GM12878 (cell line): ENCODE data around the gene TNFSF15. TPM values are rescaled to one million over a fixed set of nuclear protein-coding genes. Genes with fewer than 3 reads are reported as not detected.

Experiments
- ATAC-seq: fragments of 200-7000 bp; cut with Tn5 transposase; 3 replicates; pipeline ENCODE4 v1.9.1; 2020; ENCODE audit warnings: mild to moderate bottlenecking, moderate library complexity
- BruUV-seq: library from RNA; stranded (reverse); fragments of 400-500 nt; replicated peaks from 2 replicates; lab custom pipeline; 2021; lab: Mats Ljungman, UMichigan
- CTCF ChIA-PET: fragments of 300-600 bp; sonication (Branson Sonifier 250); formaldehyde crosslinking; extraction: SDS; loops from one replicate; lab custom pipeline; 2021; ENCODE audit warnings: inconsistent platforms; lab: Yijun Ruan, JAX
- POLR2A ChIA-PET: fragments of 350-600 bp; formaldehyde crosslinking; extraction: SDS; loops from one replicate; lab custom pipeline; 2021; ENCODE audit warnings: inconsistent platforms; lab: Charles Lee
- RAD21 ChIA-PET: fragments of 300-600 bp; sonication (Branson Sonifier 250); formaldehyde crosslinking; loops from one replicate; lab custom pipeline; 2023; ENCODE audit warnings: antibody characterized with exemption; ENCODE audit not compliant: unreplicated experiment; lab: Charles Lee
- SMC1A ChIA-PET: fragments of 300-600 bp; sonication (Branson Sonifier 250); formaldehyde crosslinking; loops from one replicate; lab custom pipeline; 2023; ENCODE audit not compliant: unreplicated experiment, uncharacterized antibody; lab: Charles Lee
- DNase-seq: peaks from one replicate; pipeline ENCODE4 v3.0.0-alpha.2; 2011; ENCODE audit warnings: low read depth, low spot score
- FAIRE-seq: peaks from 3 replicates; lab custom pipeline; 2011; peaks lifted over from hg19 to GRCh38; lab: Jason Lieb, UNC
- H2AFZ ChIP-seq: 2 replicates; pipeline ENCODE4 v1.6.0; 2011; ENCODE audit warnings: low read depth, low read length, control low read depth; ENCODE audit not compliant: control insufficient read depth
- H3K27ac ChIP-seq: 2 replicates; pipeline ENCODE4 v1.5.1; 2011; ENCODE audit warnings: control low read depth; ENCODE audit not compliant: control insufficient read depth, insufficient read depth
- H3K27me3 ChIP-seq, 2 experiments: replicated peaks in 1 of 2; 2 replicates each; pipeline versions ENCODE4 v1.6.0 to v1.6.1; 2011; ENCODE audit warnings: low read length in 1 of 2; ENCODE audit not compliant: control insufficient read depth in 2 of 2, insufficient read depth in 2 of 2
- H3K36me3 ChIP-seq, 2 experiments: 2 replicates each; pipeline ENCODE4 v1.5.1; 2011; ENCODE audit warnings: low read length in 1 of 2; ENCODE audit not compliant: control insufficient read depth in 2 of 2, insufficient read depth in 2 of 2
- H3K4me1 ChIP-seq: 2 replicates; pipeline ENCODE4 v1.6.1; 2011; ENCODE audit warnings: mild to moderate bottlenecking, low read length, moderate library complexity, mixed read lengths; ENCODE audit not compliant: control insufficient read depth, insufficient read depth
- H3K4me2 ChIP-seq: 2 replicates; pipeline ENCODE4 v1.6.0; 2011; ENCODE audit warnings: control low read depth; ENCODE audit not compliant: control insufficient read depth, insufficient read depth
- H3K4me3 ChIP-seq: fragments of 200-600 bp; sonication (generic); 2 replicates; pipeline ENCODE4 v1.5.1; 2016
- H3K79me2 ChIP-seq: 2 replicates; pipeline ENCODE4 v1.6.0; 2011; ENCODE audit warnings: low read length; ENCODE audit not compliant: control insufficient read depth, insufficient read depth
- H3K9ac ChIP-seq: 2 replicates; pipeline ENCODE4 v1.8.0; 2011; ENCODE audit warnings: low read length, control low read depth, mixed read lengths; ENCODE audit not compliant: control insufficient read depth, insufficient read depth
- H3K9me3 ChIP-seq: replicated peaks from 3 replicates; pipeline ENCODE4 v1.5.1; 2011; ENCODE audit warnings: mild to moderate bottlenecking, low read length; ENCODE audit not compliant: control insufficient read depth, insufficient read depth
- H4K20me1 ChIP-seq: 2 replicates; pipeline ENCODE4 v1.6.0; 2011; ENCODE audit not compliant: control insufficient read depth, insufficient read depth
- BACH1 ChIP-seq: fragments of 450-650 bp; IDR thresholded peaks from 2 replicates; pipeline ENCODE4 v1.6.1; 2017; ENCODE audit warnings: mild to moderate bottlenecking, borderline replicate concordance
- BMI1 ChIP-seq: fragments of 450-650 bp; IDR thresholded peaks from 2 replicates; pipeline ENCODE4 v1.6.1; 2016; ENCODE audit warnings: mild to moderate bottlenecking, moderate library complexity, borderline replicate concordance
- ESRRA ChIP-seq: IDR thresholded peaks from 2 replicates; pipeline ENCODE4 v1.6.1; 2012; ENCODE audit warnings: mild to moderate bottlenecking, low read length, improper control_type of control experiment
- EZH2 ChIP-seq: IDR thresholded peaks from 2 replicates; pipeline ENCODE4 v1.6.1; 2012; ENCODE audit warnings: low read depth, mild to moderate bottlenecking, control low read depth, inconsistent platforms, low read length, borderline replicate concordance; ENCODE audit not compliant: control insufficient read depth
- HDAC6 ChIP-seq: fragments of 200-600 bp; sonication (generic); IDR thresholded peaks from one replicate; pipeline ENCODE4 v1.8.0; 2017; ENCODE audit warnings: antibody characterized with exemption; ENCODE audit not compliant: unreplicated experiment
- LARP7 ChIP-seq: fragments of 450-650 bp; IDR thresholded peaks from 2 replicates; pipeline ENCODE4 v1.6.1; 2017; ENCODE audit warnings: mild to moderate bottlenecking
- MTA2 ChIP-seq: fragments of 450-650 bp; IDR thresholded peaks from 2 replicates; pipeline ENCODE4 v1.6.1; 2016; ENCODE audit warnings: low read depth, mild to moderate bottlenecking, moderate library complexity
- NR2C2 ChIP-seq: IDR thresholded peaks from 2 replicates; pipeline ENCODE4 v1.6.1; 2011; ENCODE audit warnings: borderline replicate concordance, low read depth; ENCODE audit not compliant: control insufficient read depth, insufficient read length
- POU2F2 ChIP-seq: IDR thresholded peaks from 3 replicates; pipeline ENCODE4 v1.6.1; 2011; ENCODE audit warnings: low read depth, mild to moderate bottlenecking, low read length, borderline replicate concordance
- TAF1 ChIP-seq: IDR thresholded peaks from 2 replicates; pipeline ENCODE4 v1.6.1; 2011; ENCODE audit warnings: mild to moderate bottlenecking, low read depth, low read length, borderline replicate concordance
- YBX1 ChIP-seq: fragments of 450-650 bp; IDR thresholded peaks from 2 replicates; pipeline ENCODE4 v1.6.1; 2016; ENCODE audit warnings: antibody characterized with exemption
- WGBS: methylation state at CpG from one replicate; pipeline ENCODE4 v1.1.6; 2016; ENCODE audit warnings: low lambda C conversion rate; ENCODE audit not compliant: insufficient replicate concordance, insufficient coverage; ENCODE audit errors: missing lambda C conversion rate; 5-methylcytosine and 5-hydroxymethylcytosine counted together
- in situ Hi-C: fragments of 300-500 bp; cut with MboI; formaldehyde crosslinking; loops from 9 replicates; pipeline ENCODE4 v1.14.3; 2018; ENCODE audit warnings: mixed read lengths
- intact Hi-C: fragments of 100-400 bp; cut with micrococcal nuclease; formaldehyde crosslinking; loops from one replicate; pipeline ENCODE4 v1.14.2; 2022; ENCODE audit not compliant: unreplicated experiment
- polyA plus RNA-seq, 11 experiments: library from polyadenylated mRNA; depleted of rRNA in 4 of 11; unstranded in 6 of 11; stranded (reverse) in 5 of 11; fragments of >200 nt; fragmentation: Nextera tagmentation in 4 of 11; fragmentation: Illumina TruSeq in 1 of 11; extraction: Ambion mirVana in 4 of 11; extraction: Trizol in 1 of 11; gene quantifications; 1 replicate in 1 of 11; 2 replicates in 10 of 11; pipeline versions ENCODE4 v1.2.1 to v1.2.3, GENCODE V29; 2011 to 2016; ENCODE audit warnings: inconsistent platforms in 2 of 11, missing spikeins in 2 of 11, low read depth in 1 of 11
- total RNA-seq, 4 experiments: library from RNA; depleted of rRNA in 3 of 4; stranded (reverse); fragments of >200 nt in 3 of 4; fragmentation: Illumina TruSeq in 1 of 4; extraction: Trizol in 1 of 4; gene quantifications; 2 replicates each; pipeline versions ENCODE4 v1.2.1 to v1.2.3, GENCODE V29; 2013 to 2021
- TF ChIP-seq, protein P1 (sequence below): fragments of 450-650 bp; IDR thresholded peaks from 2 replicates; pipeline ENCODE4 v1.6.1; 2016; ENCODE audit warnings: mild to moderate bottlenecking, moderate library complexity, borderline replicate concordance
- TF ChIP-seq, protein P2 (sequence below): fragments of 450-650 bp; IDR thresholded peaks from 2 replicates; pipeline ENCODE4 v1.6.1; 2017; ENCODE audit warnings: borderline replicate concordance
- TF ChIP-seq, protein P3 (sequence below): fragments of 450-650 bp; IDR thresholded peaks from 2 replicates; pipeline ENCODE4 v1.6.1; 2016; ENCODE audit warnings: mild to moderate bottlenecking
- TF ChIP-seq, protein P4 (sequence below), 3 experiments: IDR thresholded peaks in 2 of 3; conservative IDR thresholded peaks in 1 of 3; 2 replicates each; pipeline ENCODE4 v1.5.1; 2011; ENCODE audit warnings: low read depth in 3 of 3, low read length in 3 of 3, mild to moderate bottlenecking in 3 of 3, control low read depth in 2 of 3, moderate library complexity in 2 of 3, inconsistent platforms in 1 of 3, mixed read lengths in 1 of 3; ENCODE audit not compliant: control insufficient read depth in 2 of 3, insufficient read depth in 1 of 3; ENCODE audit errors: extremely low read depth in 1 of 3

TNFSF15 gene
- total and polyA plus RNA-seq, 10 of the 15 experiments (the other 5 are each of a cell fraction or from before 2014, with no cell fraction given): 0.03 TPM; not detected in 9

DNA sequence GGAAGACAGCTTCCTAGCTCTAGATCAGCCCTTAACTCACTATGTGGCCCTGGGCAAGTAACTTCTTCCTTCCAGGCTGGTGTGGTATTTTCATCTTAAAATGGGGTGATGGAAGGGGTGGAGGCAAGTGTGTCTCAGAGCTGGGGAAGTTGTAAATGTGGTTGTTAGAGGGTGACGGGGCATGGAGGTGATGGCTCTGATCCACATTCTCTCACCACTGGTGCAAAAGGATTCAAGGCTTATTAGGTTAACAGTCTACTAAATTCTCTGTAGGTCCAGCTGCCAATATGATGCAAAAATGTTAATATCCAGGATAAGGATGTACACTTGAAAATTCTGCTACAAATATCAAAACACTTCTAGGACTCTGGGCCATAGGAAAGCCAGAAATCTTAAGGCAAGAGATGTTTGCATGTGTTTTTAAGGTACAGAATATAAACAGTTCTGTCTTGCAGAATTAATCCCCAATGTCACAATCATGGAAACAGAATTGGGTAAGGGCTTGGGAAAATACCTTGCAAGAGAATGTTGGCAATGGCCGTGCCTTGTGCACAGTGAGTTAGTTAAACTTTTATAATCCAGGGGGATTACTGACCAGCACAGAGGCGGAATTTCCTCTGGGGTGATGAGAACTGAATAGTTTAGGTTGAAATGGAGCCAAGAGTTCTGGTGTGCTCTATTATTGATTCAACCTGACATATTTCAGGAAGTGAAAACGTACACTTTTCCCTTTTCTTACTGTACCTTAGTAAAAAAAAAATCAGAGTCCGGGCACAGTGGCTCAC is 19.8 kb downstream of the TNFSF15 start:
- WGBS: 16% methylated on average over 5 of the region's 5 CpGs
- H3K4me2 ChIP-seq: no peak overlapping the region
- no peaks in the 10 kb centered on the region for H3K79me2 ChIP-seq
- H3K27ac ChIP-seq: no peak overlapping the region
- H3K36me3 ChIP-seq: no peaks in the 10 kb centered on the region
- CTCF ChIA-PET: no interaction called here
- no peak for DNase-seq
- SMC1A ChIA-PET: interaction anchor here (1.2 kb wide), 1 partner anchor 10 kb away, joined by 5 read pairs; no protein-coding TSS in a partner anchor
- in situ Hi-C loops: no loop called here
- BruUV-seq: no TSS peak
- no peaks in the 10 kb centered on the region for H4K20me1 ChIP-seq
- POLR2A ChIA-PET: no interaction called here
- RAD21 ChIA-PET: no interaction called here
- FAIRE-seq: no peak
- no peak for ATAC-seq
- intact Hi-C loops: no loop called here
- no peak overlapping the region for H3K9ac ChIP-seq
- no peak overlapping the region for H3K4me3 ChIP-seq
- no peak overlapping the region for H2AFZ ChIP-seq
- H3K9me3 ChIP-seq: no peaks in the 10 kb centered on the region
- H3K27me3 ChIP-seq: peaks cover 0 to 1% of the 10 kb centered on the region in 2 experiments; a peak in 1 of 4 replicates
- no peaks in the 10 kb centered on the region for H3K4me1 ChIP-seq
- TF ChIP-seq EZH2 (no peak), ESRRA (no peak), POU2F2 (no peak), HDAC6 (no peak), NR2C2 (no peak), BACH1 (no peak), TAF1 (no peak), BMI1 (no peak), MTA2 (no peak), YBX1 (no peak), LARP7 (no peak)
- TF ChIP-seq, protein P1, sequence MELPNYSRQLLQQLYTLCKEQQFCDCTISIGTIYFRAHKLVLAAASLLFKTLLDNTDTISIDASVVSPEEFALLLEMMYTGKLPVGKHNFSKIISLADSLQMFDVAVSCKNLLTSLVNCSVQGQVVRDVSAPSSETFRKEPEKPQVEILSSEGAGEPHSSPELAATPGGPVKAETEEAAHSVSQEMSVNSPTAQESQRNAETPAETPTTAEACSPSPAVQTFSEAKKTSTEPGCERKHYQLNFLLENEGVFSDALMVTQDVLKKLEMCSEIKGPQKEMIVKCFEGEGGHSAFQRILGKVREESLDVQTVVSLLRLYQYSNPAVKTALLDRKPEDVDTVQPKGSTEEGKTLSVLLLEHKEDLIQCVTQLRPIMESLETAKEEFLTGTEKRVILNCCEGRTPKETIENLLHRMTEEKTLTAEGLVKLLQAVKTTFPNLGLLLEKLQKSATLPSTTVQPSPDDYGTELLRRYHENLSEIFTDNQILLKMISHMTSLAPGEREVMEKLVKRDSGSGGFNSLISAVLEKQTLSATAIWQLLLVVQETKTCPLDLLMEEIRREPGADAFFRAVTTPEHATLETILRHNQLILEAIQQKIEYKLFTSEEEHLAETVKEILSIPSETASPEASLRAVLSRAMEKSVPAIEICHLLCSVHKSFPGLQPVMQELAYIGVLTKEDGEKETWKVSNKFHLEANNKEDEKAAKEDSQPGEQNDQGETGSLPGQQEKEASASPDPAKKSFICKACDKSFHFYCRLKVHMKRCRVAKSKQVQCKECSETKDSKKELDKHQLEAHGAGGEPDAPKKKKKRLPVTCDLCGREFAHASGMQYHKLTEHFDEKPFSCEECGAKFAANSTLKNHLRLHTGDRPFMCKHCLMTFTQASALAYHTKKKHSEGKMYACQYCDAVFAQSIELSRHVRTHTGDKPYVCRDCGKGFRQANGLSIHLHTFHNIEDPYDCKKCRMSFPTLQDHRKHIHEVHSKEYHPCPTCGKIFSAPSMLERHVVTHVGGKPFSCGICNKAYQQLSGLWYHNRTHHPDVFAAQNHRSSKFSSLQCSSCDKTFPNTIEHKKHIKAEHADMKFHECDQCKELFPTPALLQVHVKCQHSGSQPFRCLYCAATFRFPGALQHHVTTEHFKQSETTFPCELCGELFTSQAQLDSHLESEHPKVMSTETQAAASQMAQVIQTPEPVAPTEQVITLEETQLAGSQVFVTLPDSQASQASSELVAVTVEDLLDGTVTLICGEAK: no peak
- TF ChIP-seq, protein P2, sequence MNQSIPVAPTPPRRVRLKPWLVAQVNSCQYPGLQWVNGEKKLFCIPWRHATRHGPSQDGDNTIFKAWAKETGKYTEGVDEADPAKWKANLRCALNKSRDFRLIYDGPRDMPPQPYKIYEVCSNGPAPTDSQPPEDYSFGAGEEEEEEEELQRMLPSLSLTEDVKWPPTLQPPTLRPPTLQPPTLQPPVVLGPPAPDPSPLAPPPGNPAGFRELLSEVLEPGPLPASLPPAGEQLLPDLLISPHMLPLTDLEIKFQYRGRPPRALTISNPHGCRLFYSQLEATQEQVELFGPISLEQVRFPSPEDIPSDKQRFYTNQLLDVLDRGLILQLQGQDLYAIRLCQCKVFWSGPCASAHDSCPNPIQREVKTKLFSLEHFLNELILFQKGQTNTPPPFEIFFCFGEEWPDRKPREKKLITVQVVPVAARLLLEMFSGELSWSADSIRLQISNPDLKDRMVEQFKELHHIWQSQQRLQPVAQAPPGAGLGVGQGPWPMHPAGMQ: no peak
- TF ChIP-seq, protein P3, sequence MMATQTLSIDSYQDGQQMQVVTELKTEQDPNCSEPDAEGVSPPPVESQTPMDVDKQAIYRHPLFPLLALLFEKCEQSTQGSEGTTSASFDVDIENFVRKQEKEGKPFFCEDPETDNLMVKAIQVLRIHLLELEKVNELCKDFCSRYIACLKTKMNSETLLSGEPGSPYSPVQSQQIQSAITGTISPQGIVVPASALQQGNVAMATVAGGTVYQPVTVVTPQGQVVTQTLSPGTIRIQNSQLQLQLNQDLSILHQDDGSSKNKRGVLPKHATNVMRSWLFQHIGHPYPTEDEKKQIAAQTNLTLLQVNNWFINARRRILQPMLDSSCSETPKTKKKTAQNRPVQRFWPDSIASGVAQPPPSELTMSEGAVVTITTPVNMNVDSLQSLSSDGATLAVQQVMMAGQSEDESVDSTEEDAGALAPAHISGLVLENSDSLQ: no peak
- TF ChIP-seq, protein P4, sequence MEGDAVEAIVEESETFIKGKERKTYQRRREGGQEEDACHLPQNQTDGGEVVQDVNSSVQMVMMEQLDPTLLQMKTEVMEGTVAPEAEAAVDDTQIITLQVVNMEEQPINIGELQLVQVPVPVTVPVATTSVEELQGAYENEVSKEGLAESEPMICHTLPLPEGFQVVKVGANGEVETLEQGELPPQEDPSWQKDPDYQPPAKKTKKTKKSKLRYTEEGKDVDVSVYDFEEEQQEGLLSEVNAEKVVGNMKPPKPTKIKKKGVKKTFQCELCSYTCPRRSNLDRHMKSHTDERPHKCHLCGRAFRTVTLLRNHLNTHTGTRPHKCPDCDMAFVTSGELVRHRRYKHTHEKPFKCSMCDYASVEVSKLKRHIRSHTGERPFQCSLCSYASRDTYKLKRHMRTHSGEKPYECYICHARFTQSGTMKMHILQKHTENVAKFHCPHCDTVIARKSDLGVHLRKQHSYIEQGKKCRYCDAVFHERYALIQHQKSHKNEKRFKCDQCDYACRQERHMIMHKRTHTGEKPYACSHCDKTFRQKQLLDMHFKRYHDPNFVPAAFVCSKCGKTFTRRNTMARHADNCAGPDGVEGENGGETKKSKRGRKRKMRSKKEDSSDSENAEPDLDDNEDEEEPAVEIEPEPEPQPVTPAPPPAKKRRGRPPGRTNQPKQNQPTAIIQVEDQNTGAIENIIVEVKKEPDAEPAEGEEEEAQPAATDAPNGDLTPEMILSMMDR (IDR thresholded peaks at IDR 0.05 in 2 of 3, conservative IDR thresholded peaks at IDR 0.05 in 1 of 3; ENCODE audit: control insufficient read depth in 2 of 3, extremely low read depth in 1 of 3, insufficient read depth in 1 of 3, low read depth in 3 of 3, low read length in 3 of 3): no peak
